Tibial nerve (tissue), 4 donors: Measurements from ENCODE around the gene PAPPA.

Experiments used
- EP300 ChIP-seq, 2 donors: sonication (generic); formaldehyde crosslinking; IDR thresholded peaks; one replicate each; pipeline ENCODE4 v1.6.1; 2017; ENCODE audit warnings: antibody characterized with exemption in 2 of 2, mild to moderate bottlenecking in 1 of 2
- POLR2A ChIP-seq, 2 donors: fragments of 450-650 bp; IDR thresholded peaks; one replicate each; pipeline ENCODE4 v1.6.1; 2017; ENCODE audit warnings: antibody characterized with exemption in 2 of 2, mild to moderate bottlenecking in 2 of 2, moderate library complexity in 2 of 2
- TF ChIP-seq, protein P1 (sequence below), 5 experiments: fragments of 200-600 bp in 3 of 5; fragments of 450-650 bp in 2 of 5; sonication (generic) in 3 of 5; IDR thresholded peaks; one replicate each; pipeline ENCODE4 v1.5.1; 2016 to 2019; ENCODE audit warnings: antibody characterized with exemption in 5 of 5, mild to moderate bottlenecking in 3 of 5, moderate library complexity in 2 of 5

DNA sequence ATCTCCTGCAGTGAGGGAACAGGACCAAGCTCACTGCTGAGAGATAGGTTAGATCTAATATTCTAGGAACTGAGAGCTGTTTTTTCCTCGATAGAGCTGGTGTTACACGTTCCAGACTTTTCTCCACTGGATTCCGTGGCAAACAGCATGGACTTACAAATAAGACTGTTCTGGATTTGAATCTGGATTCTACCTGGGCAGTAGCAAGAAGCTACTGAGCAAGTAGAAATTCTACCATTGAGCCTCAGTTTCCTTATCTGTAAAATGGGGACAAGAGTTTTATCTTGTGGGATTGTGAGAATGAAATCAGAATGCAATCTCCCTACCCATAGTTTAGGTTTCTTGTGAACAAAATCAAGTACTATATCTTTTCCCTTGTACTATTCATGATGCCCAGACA is 294.8 kb downstream of the PAPPA start:
- no peak for TF ChIP-seq EP300 (IDR thresholded peaks at IDR 0.05)
- TF ChIP-seq, protein P1, sequence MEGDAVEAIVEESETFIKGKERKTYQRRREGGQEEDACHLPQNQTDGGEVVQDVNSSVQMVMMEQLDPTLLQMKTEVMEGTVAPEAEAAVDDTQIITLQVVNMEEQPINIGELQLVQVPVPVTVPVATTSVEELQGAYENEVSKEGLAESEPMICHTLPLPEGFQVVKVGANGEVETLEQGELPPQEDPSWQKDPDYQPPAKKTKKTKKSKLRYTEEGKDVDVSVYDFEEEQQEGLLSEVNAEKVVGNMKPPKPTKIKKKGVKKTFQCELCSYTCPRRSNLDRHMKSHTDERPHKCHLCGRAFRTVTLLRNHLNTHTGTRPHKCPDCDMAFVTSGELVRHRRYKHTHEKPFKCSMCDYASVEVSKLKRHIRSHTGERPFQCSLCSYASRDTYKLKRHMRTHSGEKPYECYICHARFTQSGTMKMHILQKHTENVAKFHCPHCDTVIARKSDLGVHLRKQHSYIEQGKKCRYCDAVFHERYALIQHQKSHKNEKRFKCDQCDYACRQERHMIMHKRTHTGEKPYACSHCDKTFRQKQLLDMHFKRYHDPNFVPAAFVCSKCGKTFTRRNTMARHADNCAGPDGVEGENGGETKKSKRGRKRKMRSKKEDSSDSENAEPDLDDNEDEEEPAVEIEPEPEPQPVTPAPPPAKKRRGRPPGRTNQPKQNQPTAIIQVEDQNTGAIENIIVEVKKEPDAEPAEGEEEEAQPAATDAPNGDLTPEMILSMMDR (IDR thresholded peaks at IDR 0.05): no peak
- no peak for TF ChIP-seq POLR2A (IDR thresholded peaks at IDR 0.05)
